ENCODE data around the gene HSP90AB1.

The HSP90AB1 gene

DNA sequence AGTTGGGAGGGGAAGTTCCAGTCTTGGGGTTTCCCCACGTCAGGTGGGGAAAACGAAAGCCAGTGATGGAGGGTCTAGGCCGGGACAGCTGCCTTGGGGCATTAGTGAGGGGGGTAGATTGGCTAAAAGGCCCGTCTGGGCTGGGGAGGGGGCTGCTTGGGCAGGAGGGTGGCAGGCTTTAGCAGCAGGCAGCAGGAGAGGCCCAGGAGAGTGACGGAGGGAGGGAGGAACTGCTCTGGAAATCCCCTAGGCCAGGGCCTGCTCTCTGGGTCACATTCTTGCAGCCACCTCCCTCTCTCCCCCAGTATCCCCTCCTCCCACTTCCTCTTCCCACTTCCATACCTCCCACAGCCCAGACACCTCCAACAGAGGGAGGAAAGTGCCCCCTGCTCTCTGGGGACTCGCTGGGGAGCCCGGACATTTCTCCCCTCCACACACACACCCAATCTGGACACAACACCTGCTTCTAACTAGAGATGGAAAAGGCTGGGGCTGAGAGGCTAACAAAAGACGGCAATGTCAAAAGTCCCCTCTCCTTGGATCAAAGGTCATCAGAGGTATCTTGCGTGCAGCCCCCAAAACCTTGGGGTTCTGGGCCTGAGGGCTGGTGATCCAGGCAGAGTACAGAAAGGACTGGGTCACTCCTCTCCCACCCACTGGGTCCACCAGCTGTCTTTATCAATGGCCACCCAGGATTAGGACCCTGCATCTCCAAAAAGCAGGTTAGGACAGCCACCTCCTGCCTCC lies 16.6 kb downstream of the HSP90AB1 start:
- Mint-ChIP-seq H3K36me3 (peaks cover 63% of the 10 kb centered on the region), H3K27ac (peak overlapping the region; percentile 98), H3K9me3 (no peaks in the 10 kb centered on the region), H3K4me1 (peaks cover 64% of the 10 kb centered on the region), H3K4me3 (peak overlapping the region; percentile 100), H3K27me3 (no peaks in the 10 kb centered on the region)
- peak; percentile 29 for ATAC-seq

DNA sequence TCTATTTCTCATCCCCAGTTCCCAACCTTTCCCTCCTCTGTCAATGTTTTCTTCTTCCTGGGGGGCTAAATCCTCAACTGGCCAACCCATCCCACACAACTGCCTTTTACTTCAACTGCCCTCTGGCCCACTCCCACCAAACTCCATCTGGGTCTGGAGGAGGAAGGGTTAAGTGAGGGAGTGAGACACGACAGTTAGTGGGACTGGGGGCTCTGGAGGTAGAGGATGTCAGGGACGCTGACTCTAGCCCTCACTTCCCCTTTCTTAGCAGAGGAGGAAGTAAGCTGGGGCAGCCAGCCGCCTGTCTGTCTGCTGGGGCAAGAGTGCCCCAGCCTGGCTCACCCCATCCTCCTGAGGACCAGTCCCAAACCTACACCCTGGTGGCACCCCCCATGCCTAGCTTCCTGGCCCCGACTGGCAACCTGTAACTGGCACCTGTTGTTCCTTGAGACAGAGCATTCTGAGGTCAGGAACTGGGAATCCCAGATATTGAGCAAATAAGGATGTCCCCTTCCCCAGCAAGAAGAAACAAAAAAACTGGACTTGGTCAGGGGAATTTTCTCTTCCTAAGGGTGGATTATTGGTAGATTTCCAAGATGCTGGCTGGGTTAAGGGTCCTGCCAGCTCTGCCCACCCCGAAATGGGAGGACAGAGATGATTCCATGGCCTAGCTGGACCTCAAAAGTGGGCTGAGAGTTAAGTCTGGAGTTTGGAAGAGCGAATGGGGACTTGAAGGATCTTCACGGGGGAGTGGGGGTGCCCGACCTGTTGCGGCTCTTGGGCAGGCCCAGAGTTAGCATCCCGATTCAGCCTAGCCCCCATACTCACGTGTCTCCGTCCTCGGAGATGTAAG lies 17.5 kb downstream of the HSP90AB1 start:
- Mint-ChIP-seq H3K36me3 (peaks cover 55% of the 10 kb centered on the region), H3K4me3 (peak overlapping the region; percentile 100), H3K27ac (peak overlapping the region; percentile 98), H3K4me1 (peaks cover 63% of the 10 kb centered on the region), H3K9me3 (no peaks in the 10 kb centered on the region), H3K27me3 (no peaks in the 10 kb centered on the region)
- peak; percentile 70 for ATAC-seq

DNA sequence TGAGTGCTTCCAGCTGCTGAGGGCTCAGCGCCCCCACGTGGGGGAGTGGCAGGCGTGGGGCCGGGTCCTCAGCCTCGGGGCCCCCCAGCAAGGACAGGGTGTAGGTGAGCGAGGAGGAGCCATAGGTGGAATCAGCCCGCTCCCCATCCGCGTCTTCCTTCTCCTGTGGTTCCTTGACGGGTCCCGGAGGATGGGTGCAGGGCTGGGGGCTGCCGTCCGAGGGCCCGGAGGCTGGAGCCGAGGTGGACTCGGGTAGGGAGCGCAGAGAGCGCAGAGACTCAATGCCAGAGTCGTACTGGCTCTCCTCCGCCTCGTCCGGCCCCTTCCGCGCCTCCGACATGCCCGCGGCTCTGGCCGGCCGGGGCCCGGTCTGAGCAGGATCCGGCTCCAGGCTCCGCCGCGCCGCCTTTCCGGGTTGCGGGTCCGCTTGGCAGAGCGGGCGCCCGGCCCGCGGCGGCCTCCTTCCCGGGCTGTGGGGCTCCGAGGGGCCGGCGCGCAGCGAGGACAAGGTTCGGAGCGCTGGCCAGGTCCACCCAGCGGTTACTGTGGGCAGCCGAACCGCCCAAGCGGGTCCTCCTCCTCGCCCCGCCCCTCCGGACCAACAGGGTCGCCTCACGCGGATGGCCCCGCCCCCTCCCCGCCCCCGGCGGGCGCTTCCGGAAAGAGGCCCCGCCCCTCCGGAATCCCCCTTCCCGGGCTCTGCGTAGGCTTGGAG lies 18.3 kb downstream of the HSP90AB1 start, which contains the start of gene NFKBIE:
Gene NFKBIE, minus strand, starts transcription at position 545 of the 715 bp plus-strand sequence. Its CDS starts 205 bp downstream, at position 340.
- Mint-ChIP-seq H3K36me3 (peaks cover 50% of the 10 kb centered on the region), H3K9me3 (no peaks in the 10 kb centered on the region), H3K27ac (peak within 1 kb of the TSS; percentile 98), H3K4me3 (peak within 1 kb of the TSS; percentile 100), H3K27me3 (peaks cover 6% of the 10 kb centered on the region), H3K4me1 (peaks cover 66% of the 10 kb centered on the region)
- ATAC-seq = peak; percentile 67

DNA sequence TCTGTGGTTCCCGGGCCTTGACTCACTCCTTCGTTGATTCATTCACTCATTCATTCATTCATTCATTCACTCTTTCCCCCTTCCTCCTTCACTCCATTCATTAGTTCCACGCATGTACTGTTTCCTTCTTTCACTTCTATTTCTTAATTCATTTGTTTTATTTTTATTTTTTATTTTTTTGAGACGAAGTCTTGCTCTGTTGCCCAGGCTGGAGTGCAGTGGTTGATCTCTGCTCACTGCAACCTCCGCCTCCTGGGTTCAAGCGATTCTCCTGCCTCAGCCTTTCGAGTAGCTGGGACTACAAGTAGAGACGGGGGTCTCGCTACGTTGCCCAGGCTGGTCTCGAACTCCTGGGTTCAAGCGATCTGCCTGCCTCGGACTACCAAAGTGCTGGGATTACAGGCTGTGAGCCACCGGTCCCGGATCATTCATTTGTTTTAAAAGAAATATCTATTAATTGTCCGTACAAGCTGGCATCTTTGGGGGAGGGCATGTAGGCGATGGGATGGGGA lies 18.9 kb downstream of the HSP90AB1 start:
- Mint-ChIP-seq H3K27ac (peak overlapping the region; percentile 98), H3K4me1 (peaks cover 61% of the 10 kb centered on the region), H3K27me3 (peaks cover 8% of the 10 kb centered on the region), H3K4me3 (peak overlapping the region; percentile 100), H3K36me3 (peaks cover 44% of the 10 kb centered on the region), H3K9me3 (no peaks in the 10 kb centered on the region)
- ATAC-seq = no peak

DNA sequence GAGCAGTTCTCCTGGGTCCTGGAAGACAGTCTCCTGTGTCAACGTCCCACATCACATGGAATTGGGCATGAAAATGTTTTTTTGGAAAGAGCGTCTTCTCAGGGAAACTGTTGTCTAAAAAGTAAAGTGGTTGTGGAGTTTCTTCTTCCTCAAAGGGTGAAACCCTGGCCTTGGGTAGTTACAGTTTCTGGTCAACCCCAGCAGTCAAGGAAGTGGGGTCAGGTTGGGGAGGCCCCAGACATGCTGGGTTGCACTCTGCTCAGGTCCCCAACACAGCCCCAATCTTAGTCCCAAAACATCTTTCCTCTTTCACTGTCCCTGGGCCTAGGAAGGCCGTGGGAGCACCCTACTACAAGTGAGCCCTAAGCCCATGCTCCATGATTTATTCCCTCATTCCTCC lies 19.4 kb downstream of the HSP90AB1 start:
- H3K27ac Mint-ChIP-seq = peak overlapping the region; percentile 98
- H3K4me1 Mint-ChIP-seq = peaks cover 61% of the 10 kb centered on the region
- peak; percentile 49 for ATAC-seq
- no peaks in the 10 kb centered on the region for H3K9me3 Mint-ChIP-seq
- H3K36me3 Mint-ChIP-seq = peaks cover 38% of the 10 kb centered on the region
- H3K27me3 Mint-ChIP-seq = peaks cover 13% of the 10 kb centered on the region
- H3K4me3 Mint-ChIP-seq = peak overlapping the region; percentile 100

DNA sequence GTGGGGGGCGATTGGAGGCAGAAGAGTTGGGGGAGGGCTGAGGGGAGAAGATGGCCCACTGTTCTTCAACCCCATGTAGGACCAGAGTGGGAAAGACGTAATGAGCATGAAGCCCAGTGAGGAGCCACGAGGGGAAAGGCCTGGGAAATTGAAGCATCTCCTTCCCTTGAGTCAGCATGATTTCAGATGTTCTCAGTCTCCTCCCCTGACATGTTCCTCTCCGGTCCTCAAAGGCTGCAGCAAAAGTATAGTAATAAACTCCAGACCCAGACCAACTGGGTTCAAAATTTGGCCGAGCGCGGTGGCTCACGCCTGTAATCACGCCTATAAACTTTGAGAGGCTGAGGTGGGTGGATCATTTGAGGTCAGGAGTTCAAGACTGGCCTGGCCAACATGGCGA lies 20.4 kb downstream of the HSP90AB1 start:
- Mint-ChIP-seq H3K4me1 (peaks cover 57% of the 10 kb centered on the region), H3K9me3 (no peaks in the 10 kb centered on the region), H3K36me3 (peaks cover 29% of the 10 kb centered on the region), H3K27me3 (peaks cover 22% of the 10 kb centered on the region), H3K27ac (no peak overlapping the region), H3K4me3 (no peak overlapping the region)
- no peak for ATAC-seq

GRCh38 chr6:44268095-44268628 lies 21.3 kb downstream of the HSP90AB1 start:
- Mint-ChIP-seq H3K4me3 (no peak overlapping the region), H3K27ac (no peak overlapping the region)
- no peak for ATAC-seq

DNA sequence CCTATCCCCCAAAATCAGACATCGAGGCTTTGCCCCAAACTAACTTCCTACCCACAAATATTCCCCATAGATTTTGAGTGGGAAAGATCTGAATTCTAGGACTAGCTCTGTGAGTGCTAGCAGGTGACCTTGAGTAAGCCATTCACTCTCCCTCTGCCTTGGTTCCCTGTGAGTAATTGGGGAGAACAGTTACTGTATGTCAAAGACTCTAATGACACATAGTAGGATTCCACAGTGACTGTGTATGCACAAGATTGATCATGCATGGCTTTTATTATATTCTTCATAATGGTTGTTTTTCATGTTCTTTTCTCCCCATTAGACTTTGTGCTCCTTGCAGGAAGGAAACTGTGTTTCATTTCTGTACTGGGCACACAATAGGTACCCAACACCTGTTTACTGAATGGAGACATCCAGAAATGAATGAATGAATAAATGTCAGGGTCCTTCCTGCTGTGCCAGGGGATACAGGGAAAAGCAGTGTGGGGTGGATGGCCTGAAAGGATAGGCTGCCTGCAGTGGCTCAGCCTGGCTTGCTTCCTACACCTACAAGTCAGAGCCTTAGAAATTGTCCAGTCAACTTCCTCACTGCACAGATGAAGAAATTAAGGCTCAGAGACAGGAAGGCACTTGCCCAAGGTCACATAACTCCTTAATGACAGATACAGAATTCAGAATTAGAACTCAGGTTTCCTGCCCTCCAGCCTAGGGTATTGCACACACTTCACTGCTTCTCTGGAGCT lies 22.4 kb downstream of the HSP90AB1 start:
- Mint-ChIP-seq H3K27ac (no peak overlapping the region), H3K9me3 (no peaks in the 10 kb centered on the region), H3K36me3 (peaks cover 10% of the 10 kb centered on the region), H3K4me3 (peak overlapping the region; percentile 76), H3K27me3 (peaks cover 43% of the 10 kb centered on the region), H3K4me1 (peaks cover 42% of the 10 kb centered on the region)
- no peak for ATAC-seq

More at GRCh38 chr6:44268095-44268628, 21.3 kb downstream of the HSP90AB1 start:
- H3K4me1 Mint-ChIP-seq = peaks cover 48% of the 10 kb centered on the region
- H3K9me3 Mint-ChIP-seq = no peaks in the 10 kb centered on the region
- peaks cover 20% of the 10 kb centered on the region for H3K36me3 Mint-ChIP-seq
- H3K27me3 Mint-ChIP-seq = peaks cover 31% of the 10 kb centered on the region

DNA sequence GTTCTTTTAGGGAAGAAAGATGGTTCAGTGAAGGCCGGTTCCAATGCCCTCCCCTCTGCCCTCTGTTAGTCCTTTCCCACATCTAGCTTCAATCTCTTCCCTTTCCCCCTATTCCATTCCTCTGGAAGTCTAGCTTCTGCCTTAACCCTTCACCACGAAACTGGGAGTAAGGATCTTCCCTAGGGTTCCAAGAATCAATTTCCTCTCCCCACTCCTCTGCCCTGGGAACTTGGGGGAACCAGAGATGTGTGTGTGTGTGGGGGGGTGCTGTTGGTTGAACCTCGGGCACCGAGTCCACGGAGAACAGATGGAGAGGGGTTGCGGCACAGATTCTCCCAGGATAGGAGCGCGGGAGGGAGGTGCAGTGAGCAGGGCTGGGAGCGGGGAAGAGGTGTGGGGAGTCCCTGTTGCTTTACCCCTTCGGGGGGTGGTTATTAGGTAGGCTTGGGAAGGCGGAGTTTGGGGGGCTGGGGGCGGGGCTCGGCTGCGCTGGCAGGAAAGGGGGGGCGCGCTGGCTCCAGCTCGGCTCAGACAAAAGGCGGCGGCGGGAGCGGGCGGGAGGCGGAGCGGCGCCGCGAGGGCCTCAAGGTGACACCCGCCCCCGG lies 23.1 kb downstream of the HSP90AB1 start, which contains the start of gene TMEM151B:
Gene TMEM151B, plus strand, starts transcription at position 530 of the 605 bp plus-strand sequence. CDS start 293 bp downstream, outside the sequence.
- Mint-ChIP-seq H3K9me3 (no peaks in the 10 kb centered on the region), H3K27ac (no peak within 1 kb of the TSS), H3K27me3 (peaks cover 50% of the 10 kb centered on the region)

DNA sequence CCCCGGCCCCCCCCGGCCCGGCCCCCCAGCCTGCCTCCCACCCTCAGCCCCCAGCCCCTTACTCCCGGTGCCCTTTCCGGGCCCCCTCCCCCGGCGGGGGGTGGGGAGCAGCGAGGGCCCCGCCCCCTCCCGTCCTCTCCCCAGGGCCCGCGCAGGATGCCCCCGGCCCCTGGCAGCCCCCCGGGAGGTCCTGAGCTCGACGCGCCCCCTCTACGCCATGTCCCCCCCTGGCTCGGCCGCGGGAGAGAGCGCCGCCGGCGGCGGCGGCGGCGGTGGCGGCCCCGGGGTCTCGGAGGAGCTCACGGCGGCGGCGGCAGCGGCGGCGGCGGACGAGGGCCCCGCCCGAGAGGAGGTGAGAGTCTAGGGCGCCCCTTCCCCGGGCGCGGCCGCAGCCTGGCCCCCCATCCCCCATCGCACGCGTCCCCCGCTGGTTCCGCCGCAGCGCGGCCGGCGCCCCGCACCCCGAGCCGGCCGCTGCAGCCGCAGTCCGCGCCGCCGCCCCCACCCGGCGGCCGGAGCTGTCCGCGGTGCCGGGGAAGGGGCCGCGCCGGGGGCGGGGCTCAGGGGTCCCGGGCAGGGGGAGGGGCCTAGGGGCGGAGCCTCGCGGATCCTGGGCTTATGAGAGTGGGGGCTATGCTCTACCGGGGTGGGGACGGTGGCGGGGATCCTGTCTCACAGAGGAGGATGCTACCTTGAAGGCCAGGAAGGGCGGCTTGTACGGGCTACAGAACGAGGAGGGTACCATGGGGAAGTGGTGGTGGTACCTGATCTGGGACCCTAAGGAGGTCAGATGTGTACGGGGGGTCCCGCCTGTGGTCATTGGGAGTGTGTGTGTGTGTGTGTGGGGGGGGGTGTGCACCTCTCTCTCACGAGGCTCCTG lies 23.9 kb downstream of the HSP90AB1 start:
- Mint-ChIP-seq H3K9me3 (no peaks in the 10 kb centered on the region), H3K4me3 (peak overlapping the region; percentile 36), H3K4me1 (peaks cover 42% of the 10 kb centered on the region), H3K27me3 (peaks cover 50% of the 10 kb centered on the region), H3K36me3 (peaks cover 5% of the 10 kb centered on the region), H3K27ac (no peak overlapping the region)
- ATAC-seq = no peak

More for the DNA sequence above, 23.1 kb downstream of the HSP90AB1 start, which contains the start of gene TMEM151B:
- ATAC-seq = no peak
- peak within 1 kb of the TSS; percentile 76 for H3K4me3 Mint-ChIP-seq
- H3K36me3 Mint-ChIP-seq = peaks cover 7% of the 10 kb centered on the region
- peaks cover 42% of the 10 kb centered on the region for H3K4me1 Mint-ChIP-seq

- H3K4me1 Mint-ChIP-seq = peaks cover 36% of the 10 kb centered on the region
- peaks cover 5% of the 10 kb centered on the region for H3K36me3 Mint-ChIP-seq
- no peak for ATAC-seq
- peaks cover 50% of the 10 kb centered on the region for H3K27me3 Mint-ChIP-seq
- no peaks in the 10 kb centered on the region for H3K9me3 Mint-ChIP-seq
- H3K4me3 Mint-ChIP-seq = peak overlapping the region; percentile 36
- no peak overlapping the region for H3K27ac Mint-ChIP-seq
Measured at GRCh38 chr6:44271406-44271723, 24.5 kb downstream of the HSP90AB1 start.

- Mint-ChIP-seq H3K4me3 (no peak overlapping the region), H3K4me1 (peaks cover 30% of the 10 kb centered on the region), H3K27ac (no peak overlapping the region), H3K36me3 (peaks cover 5% of the 10 kb centered on the region), H3K9me3 (no peaks in the 10 kb centered on the region), H3K27me3 (peaks cover 55% of the 10 kb centered on the region)
- no peak for ATAC-seq
Measured at GRCh38 chr6:44271914-44272313, 25.0 kb downstream of the HSP90AB1 start.

DNA sequence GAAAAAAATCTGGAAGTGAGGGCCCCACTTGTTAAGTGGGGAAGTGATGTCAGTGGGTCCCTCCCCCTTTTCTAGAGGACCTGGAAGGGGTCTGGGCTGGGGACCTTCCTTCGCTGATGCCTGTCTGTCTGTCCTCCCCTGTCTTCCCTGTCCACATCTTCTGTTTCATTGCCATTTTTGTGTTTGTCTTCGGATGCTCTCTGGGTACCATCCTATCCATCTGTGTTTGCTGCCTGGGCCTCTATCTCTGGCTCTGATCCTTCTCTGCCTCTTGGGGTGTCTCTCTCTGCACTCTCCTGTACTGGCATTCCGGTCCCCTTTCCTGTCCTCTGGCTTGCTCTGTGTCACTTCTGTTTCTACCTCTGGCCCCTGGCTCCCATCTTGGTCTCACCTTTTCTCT lies 25.6 kb downstream of the HSP90AB1 start:
- Mint-ChIP-seq H3K4me1 (peaks cover 26% of the 10 kb centered on the region), H3K4me3 (no peak overlapping the region), H3K9me3 (no peaks in the 10 kb centered on the region), H3K27ac (no peak overlapping the region), H3K36me3 (peaks cover 5% of the 10 kb centered on the region), H3K27me3 (peaks cover 61% of the 10 kb centered on the region)
- ATAC-seq = no peak
